Measurements from ENCODE around the gene RABL6. TPM values are rescaled to one million over a fixed set of nuclear protein-coding genes. Genes with fewer than 3 reads are reported as not detected.
A peak's percentile ranks its signal among the peaks of the same experiment; 100 is the strongest.
"Not testable (repeated sequence)": the region's sequence is repeated elsewhere in the genome, so short reads cannot be mapped to it uniquely, and the experiment has no call there.

RABL6 gene, protein sequence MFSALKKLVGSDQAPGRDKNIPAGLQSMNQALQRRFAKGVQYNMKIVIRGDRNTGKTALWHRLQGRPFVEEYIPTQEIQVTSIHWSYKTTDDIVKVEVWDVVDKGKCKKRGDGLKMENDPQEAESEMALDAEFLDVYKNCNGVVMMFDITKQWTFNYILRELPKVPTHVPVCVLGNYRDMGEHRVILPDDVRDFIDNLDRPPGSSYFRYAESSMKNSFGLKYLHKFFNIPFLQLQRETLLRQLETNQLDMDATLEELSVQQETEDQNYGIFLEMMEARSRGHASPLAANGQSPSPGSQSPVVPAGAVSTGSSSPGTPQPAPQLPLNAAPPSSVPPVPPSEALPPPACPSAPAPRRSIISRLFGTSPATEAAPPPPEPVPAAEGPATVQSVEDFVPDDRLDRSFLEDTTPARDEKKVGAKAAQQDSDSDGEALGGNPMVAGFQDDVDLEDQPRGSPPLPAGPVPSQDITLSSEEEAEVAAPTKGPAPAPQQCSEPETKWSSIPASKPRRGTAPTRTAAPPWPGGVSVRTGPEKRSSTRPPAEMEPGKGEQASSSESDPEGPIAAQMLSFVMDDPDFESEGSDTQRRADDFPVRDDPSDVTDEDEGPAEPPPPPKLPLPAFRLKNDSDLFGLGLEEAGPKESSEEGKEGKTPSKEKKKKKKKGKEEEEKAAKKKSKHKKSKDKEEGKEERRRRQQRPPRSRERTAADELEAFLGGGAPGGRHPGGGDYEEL
- 76.1 TPM for polyA plus RNA-seq (2013, experiment 1 of 2; ENCODE audit: insufficient read length)
- 80.5 TPM for polyA plus RNA-seq (2013, experiment 2 of 2; ENCODE audit: insufficient read length)

DNA sequence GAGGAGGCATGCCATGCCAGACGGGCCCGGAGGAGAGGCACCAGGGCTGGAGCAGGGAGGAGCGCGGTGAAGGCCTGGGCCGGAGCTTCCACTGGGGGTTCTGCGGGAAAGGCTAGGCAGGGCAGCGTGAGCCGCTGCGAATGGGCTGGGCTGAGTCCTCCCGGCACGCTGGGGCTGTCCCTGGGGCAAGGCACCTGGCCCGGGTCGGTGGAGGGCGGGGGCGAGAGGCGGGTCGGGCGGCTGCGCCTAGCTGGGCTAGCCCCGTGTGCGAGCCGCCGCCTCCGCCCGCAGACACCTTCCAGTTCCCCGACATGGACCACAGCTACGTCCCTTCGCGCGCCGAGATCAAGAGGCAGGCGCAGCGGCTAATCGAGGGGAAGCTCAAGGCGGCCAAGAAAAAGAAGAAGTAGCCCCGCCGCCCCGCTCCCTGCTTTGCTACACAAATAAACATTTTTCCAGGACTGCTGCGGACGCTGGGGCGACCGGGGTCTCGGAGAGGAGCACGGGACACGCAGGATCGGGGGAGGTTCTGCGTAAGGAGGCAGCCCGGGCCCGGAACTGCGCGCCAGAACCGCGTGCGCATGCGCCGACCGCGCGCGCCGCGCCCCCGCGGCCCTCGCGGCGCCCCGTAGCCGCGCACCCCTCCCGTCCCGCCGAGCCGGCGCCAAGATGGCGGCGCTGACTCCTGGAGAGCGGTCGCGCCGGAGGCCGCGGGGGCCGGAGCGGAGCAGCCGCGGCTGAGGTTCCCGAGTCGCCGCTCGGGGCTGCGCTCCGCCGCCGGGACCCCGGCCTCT, at the start of gene RABL6:
TSS of gene RABL6 (plus strand) at position 668 of the 794 bp plus-strand sequence. CDS start 249 bp downstream, outside the sequence.
- DNase-seq: peak; percentile 72

- no peak for DNase-seq
Observed at GRCh38 chr9:136759001-136759400, 48.7 kb upstream of the RABL6 start.

DNA sequence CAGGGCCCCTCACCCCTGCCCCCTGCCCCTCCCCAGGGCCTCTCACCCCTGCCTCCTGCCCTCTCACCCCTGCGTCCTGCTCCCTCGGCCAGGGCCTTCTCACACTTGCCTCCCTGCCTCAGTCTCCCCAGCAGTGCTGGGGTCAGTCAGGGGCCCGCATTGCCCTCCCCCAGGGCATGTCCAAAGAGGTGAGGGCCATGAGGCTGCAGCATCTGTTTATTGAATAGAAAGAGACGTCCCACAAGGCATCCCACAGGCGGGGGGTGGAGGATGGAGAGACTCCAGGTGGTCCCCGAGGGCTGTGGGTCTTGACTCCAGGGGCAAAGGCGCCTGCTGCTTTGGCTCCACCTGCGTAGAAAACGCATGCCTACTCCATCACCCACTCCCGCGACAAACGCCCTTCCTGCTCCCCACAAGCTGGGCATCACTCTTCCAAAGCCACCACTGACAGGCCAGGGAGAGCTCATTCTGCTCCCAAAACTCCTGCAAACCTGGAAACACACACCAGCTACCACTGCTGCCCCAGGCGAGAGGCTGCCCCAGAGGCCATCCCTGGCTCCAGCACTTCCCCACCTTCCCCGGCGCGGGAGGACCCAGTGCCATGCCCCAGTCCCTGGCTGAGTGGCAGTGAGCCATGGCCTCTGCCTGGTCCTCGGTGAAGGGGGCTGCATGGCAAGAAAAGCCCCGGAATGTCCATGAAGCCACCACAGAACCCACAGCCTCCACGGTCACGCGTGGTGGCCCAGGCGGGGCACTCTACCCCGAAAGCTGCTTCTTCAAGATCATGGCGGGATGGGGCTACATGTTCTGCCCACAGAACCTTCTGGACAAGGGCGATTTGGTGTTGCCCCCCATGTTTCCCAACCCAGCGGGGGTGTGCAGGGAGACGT, 48.1 kb upstream of the RABL6 start:
- no peak for DNase-seq

GRCh38 chr9:136760424-136760823, 47.3 kb upstream of the RABL6 start:
- DNase-seq: no peak

DNA sequence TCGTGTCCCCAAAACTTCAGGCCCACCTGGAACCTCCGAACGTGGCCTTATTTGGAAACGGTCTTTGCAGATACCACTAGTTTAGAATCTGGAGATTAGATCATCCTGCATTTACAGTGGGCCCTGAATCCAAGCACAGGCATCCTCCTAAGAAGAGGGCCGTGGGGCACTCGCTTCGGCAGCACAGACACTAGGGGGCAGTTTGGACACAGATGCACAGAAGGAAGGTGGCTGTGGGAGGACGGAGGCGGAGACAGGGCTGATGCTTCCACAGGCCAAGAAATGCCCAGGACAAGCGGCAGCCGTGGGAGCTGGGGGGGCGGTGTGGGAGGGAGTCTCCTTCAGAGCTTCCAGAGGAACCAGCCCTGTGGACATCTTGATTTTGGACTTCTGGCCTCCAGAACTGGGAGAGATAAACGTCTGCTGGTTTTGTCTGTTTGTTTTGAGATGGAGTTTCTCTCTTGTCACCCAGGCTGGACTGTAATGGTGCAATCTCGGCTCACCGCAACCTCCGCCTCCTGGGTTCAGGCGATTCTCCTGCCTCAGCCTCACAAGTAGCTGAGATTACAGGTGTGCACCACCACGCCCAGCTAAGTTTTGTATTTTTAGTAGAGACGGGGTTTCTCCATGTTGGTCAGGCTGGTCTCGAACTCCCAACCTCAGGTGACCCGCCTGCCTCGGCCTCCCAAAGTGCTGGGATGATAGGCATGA, 46.8 kb upstream of the RABL6 start:
- peak; percentile 44 for DNase-seq

- no peak for DNase-seq
Observed at GRCh38 chr9:136761545-136761981, 46.2 kb upstream of the RABL6 start.

- no peak for DNase-seq
Observed at GRCh38 chr9:136762221-136762691, 45.5 kb upstream of the RABL6 start.

DNA sequence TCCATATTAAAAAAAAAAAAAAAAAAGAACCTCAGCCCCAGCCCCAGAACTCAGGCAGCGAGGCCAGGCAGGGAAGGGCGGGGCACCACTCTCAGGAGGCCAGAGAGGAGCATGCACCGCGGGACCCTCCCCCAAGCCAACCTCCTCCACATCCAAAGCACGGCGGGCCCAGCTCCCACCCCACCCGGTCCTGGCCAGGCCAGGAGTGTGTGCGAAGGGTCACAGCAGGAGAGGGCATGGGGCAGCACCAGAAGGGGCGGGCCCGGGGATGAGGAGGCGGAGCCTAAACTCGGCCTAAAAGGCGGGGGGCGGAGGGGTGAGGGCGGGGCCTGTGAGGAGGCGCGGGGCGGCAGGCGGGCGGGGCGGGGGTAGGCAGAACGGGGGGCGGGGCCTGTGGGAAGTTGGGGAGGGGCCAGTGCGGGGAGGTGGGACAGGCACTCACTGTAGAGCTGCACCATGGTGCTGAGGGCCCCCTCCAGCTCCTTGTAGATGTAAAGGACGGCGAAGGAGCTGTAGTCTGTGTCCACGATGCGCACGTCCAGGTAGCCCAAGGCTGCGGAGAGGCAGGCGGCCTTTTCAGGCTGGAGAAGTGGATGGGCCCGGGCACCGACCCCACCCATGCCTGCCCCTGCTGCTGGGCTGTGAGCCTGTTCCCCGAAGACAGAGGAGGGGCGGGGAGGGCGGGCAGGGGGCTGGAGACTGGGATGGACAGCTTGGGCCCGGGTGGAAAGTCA, 44.7 kb upstream of the RABL6 start:
- no peak for DNase-seq

- no peak for DNase-seq
Observed at GRCh38 chr9:136763649-136764035, 44.1 kb upstream of the RABL6 start.

DNA sequence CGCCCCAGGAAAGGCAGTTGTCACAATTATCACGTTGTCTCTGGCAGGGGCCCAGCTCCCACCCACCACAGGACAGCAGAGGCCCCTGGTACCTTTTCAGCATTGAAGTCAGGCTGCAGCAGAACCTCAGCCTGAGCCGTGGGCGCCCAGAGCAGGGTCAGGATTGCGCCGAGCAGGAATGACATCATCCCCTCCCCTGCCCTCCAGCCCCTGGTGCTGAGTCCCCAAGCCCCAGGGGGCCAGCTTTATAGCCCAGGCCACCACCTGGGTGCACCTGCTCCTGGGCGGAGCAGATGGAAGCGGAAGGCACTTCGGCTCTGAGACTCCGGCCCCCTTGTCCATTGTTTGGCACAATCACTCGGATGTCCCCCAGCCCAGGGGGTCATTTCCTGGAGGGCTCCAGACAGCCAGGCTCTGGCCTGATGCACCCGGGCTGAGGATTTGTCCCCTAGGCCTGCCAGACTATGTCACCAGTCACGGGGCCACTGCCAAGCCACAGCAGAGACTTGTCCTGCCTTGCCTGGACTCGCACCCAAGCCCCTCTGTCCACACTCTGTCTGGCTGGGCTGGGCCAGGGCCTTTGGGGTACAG, 43.4 kb upstream of the RABL6 start, which contains the start of gene LCN15:
TSS of gene LCN15 (minus strand) at position 218 of the 591 bp plus-strand sequence. CDS start at position 188, 30 bp downstream.
- no peak for DNase-seq

- no peak for DNase-seq
Observed at GRCh38 chr9:136765041-136765440, 42.7 kb upstream of the RABL6 start.

- DNase-seq: not testable (repeated sequence)
Observed at GRCh38 chr9:136765745-136766409, 41.9 kb upstream of the RABL6 start.

DNA sequence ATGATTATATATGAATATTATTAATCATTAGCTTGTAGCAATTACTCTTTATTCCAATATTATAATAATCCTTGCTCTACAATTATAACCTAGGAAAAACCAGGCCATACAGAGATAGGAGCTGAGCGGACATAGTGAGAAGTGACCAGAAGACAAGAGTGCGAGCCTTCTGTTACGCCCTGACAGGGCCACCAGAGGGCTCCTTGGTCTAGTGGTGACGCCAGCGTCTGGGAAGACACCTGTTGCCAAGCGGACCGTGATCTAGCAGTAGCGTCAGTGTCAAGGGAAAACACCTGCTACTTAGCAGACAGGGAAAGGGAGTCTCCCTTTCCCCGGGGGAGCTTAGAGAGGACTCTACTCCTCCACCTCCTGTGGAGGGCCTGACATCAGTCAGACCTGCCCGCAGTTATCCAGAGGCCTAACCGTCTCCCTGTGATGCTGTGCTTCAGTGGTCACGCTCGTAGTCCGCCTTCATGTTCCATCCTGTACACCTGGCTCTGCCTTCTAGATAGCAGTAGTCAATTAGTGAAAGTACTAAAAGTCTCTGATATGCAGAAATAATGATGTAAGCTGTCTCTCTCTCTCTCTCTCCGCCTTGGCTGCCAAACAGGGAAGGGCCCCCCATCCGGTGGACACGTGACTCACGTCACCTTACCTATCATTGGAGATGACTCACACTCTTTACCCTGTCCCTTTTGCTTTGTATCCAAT, 41.2 kb upstream of the RABL6 start:
- not testable (repeated sequence) for DNase-seq

- no peak for DNase-seq
Observed at GRCh38 chr9:136769710-136770191, 38.0 kb upstream of the RABL6 start.

- DNase-seq: no peak
Observed at GRCh38 chr9:136771907-136772415, 35.8 kb upstream of the RABL6 start.

DNA sequence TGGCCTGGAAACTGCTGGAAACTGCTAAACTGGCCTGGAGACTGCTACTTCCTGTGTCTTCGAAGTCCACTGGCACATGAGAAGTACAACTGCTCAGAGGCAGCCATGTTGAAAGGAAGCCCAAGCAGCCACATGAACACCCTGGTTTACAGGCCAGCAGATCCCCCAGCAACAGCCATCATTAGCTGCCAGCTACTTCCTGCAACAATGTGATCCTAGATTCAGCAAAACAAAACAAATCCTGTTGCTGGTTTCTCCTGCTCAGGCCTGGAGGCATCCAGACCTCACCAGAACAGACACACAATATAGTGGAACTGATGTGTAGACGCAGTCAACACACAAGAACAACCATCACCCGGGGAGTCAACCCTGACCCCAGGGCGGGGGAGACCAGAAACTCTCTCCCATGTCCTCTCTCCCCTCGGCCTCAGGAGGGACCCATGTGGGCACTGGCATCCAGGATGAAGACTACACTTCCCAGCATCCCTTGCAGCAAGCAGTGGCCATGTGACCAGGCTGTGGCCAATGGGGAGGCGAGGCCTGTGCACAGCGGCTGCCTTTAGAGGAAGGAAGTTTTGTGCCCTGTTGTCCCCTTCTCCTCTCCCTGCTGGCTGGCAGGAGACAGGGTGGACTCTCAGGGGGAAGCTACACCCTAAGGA, 34.2 kb upstream of the RABL6 start:
- DNase-seq: no peak

DNA sequence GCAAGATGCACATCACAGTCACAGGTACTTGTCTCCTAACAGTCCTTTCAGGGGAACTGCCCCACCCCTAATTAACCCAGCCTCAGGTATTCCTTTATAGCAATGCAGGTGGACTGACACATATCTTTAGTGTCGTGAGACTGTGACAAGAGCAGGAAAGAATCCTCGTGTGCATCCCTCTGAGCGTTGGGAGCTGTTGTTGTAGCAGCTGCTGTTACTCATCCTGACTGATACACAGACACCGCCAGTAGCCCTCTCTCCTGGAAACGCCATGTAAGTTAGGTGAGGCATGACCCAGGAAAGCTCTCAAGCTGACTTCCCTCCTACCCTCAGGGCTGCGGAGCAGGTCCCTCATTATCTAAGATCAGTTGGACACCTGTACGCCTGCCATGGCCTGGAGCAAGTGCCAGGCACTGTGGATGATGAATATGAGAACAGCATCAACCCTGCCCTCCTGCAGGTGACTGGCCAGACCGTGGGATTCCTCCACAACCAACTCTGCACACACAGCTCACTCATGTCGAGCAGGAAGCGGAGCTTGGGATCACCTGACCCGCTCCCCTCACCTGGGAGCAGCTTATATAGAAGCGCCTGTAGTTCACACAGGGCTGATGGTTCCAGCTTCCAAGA, 33.2 kb upstream of the RABL6 start:
- DNase-seq: no peak

All from fibroblast of skin of abdomen (primary cell).